ENCODE measurements around the gene CSK. TPM values are rescaled to one million over a fixed set of nuclear protein-coding genes. Genes with fewer than 3 reads are reported as not detected.

CSK gene
- total RNA-seq, 1 donor from 2014 or later = 100 TPM

DNA sequence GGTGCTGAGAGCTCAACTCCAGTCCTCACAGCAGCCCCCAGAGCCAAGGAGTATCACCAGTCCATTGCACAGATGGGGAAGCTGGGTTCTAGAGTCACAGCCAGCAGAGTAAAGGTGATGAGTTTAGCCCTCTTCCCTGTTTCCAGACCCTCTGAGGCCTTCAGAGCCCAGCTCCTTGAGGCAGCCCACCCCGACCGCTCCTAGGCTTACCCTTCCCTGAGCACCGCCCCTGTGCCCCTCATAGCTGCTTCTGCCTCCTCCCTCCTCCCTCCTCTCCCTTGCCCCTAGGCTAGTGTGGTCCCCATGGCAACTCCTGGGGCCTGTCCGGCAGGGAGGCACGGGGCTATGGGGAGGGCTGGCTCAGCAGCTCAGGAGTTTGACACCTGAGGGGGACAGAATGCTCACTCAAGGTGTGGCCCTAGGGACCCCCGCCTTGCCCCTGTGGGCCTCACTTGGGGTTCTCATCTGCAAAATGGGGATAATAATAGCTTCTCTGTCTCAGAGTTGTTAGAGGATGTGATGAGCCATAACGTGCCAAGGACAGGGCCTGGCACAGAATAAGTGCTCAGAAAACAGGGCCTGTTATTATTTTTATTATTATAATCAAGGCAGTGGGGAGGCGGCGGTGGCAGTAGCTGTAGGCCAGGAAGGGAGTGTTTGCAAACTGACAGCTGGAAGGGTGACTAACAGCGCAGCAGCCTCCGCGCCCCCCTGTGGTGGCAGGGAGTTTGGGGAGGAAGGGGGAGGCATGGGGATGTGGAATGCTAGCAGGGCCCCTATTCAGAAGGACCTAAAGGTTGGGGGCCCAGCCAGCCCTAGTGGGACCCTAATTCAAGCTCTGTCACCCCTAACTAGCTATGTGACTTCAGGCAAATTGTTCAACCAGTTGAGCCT is 11.5 kb downstream of the CSK start:
- Mint-ChIP-seq H3K27me3 (ENCODE audit: unreplicated experiment) (peaks cover 2% of the 10 kb centered on the region), H3K4me1 (ENCODE audit: unreplicated experiment) (peaks cover 22% of the 10 kb centered on the region), H3K9me3 (ENCODE audit: unreplicated experiment) (no peaks in the 10 kb centered on the region), H3K36me3 (ENCODE audit: low read depth, unreplicated experiment) (peaks cover 4% of the 10 kb centered on the region), H3K27ac (ENCODE audit: unreplicated experiment) (no peak overlapping the region), H3K4me3 (ENCODE audit: unreplicated experiment) (no peak overlapping the region)
- TF ChIP-seq, protein P1, sequence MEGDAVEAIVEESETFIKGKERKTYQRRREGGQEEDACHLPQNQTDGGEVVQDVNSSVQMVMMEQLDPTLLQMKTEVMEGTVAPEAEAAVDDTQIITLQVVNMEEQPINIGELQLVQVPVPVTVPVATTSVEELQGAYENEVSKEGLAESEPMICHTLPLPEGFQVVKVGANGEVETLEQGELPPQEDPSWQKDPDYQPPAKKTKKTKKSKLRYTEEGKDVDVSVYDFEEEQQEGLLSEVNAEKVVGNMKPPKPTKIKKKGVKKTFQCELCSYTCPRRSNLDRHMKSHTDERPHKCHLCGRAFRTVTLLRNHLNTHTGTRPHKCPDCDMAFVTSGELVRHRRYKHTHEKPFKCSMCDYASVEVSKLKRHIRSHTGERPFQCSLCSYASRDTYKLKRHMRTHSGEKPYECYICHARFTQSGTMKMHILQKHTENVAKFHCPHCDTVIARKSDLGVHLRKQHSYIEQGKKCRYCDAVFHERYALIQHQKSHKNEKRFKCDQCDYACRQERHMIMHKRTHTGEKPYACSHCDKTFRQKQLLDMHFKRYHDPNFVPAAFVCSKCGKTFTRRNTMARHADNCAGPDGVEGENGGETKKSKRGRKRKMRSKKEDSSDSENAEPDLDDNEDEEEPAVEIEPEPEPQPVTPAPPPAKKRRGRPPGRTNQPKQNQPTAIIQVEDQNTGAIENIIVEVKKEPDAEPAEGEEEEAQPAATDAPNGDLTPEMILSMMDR (IDR thresholded peaks at IDR 0.05; ENCODE audit: unreplicated experiment) = no peak
- no peak for DNase-seq (ENCODE audit: low spot score)

DNA sequence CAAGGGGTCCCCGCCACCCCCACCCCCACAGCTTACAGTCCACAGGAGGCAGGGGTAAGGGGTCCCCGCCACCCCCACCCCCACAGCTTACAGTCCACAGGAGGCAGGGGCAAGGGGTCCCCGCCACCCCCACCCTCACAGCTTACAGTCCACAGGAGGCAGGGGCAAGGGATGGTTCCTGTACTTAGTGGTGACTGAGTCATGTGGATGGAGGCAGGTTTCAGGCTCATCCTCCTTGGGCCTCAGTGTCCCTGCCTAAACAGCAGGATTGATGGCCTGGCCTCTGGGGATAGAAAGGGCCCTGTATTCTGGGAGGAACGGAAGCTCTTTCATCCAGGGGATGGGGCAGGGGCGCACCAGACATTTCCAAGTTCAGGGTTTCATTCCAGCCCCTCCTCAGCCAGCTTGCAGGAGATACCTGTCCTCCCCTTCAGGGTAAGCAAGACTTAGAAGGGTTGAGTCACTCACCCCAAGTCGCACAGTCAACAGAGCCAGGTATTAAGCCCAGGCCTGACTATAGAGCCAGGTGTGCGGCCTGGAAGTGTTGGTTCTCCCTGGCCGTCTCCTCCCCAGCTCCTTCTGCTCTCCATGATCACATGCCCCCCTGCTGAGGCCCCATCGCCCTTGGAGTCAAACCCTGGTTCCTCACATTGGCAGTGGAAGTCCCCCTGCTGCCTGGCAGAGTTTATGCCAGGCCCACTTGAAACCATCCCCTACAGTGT is 12.5 kb downstream of the CSK start:
- Mint-ChIP-seq H3K4me1 (ENCODE audit: unreplicated experiment) (peaks cover 13% of the 10 kb centered on the region), H3K9me3 (ENCODE audit: unreplicated experiment) (no peaks in the 10 kb centered on the region), H3K27ac (ENCODE audit: unreplicated experiment) (no peak overlapping the region), H3K36me3 (ENCODE audit: low read depth, unreplicated experiment) (peaks cover 4% of the 10 kb centered on the region), H3K27me3 (ENCODE audit: unreplicated experiment) (peaks cover 4% of the 10 kb centered on the region), H3K4me3 (ENCODE audit: unreplicated experiment) (no peak overlapping the region)
- TF ChIP-seq, protein P1 (IDR thresholded peaks at IDR 0.05; ENCODE audit: unreplicated experiment) = no peak
- DNase-seq (ENCODE audit: low spot score) = no peak

DNA sequence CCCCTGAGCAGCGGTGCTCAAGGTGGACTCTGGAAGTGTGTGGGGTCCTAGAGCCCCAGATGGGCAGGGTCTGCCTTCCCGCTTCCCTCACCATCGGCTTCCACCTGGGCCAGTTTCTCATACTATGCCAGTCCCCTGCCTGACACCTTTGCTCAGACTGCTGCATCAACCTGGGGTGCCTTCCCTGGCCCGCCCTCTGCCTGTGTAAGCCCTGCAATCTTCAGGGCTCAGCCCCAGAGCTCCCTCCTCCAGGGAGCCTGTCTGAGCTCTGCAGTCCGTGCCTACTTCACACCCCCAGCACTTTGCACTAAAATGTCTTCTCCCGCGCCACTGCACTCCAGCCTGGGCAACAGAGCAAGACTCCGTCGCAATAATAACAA is 13.1 kb downstream of the CSK start:
- Mint-ChIP-seq H3K4me1 (ENCODE audit: unreplicated experiment) (peaks cover 8% of the 10 kb centered on the region), H3K9me3 (ENCODE audit: unreplicated experiment) (no peaks in the 10 kb centered on the region), H3K27ac (ENCODE audit: unreplicated experiment) (no peak overlapping the region), H3K36me3 (ENCODE audit: low read depth, unreplicated experiment) (peaks cover 4% of the 10 kb centered on the region), H3K4me3 (ENCODE audit: unreplicated experiment) (no peak overlapping the region), H3K27me3 (ENCODE audit: unreplicated experiment) (peaks cover 4% of the 10 kb centered on the region)
- DNase-seq (ENCODE audit: low spot score) = no peak
- TF ChIP-seq, protein P1 (IDR thresholded peaks at IDR 0.05; ENCODE audit: unreplicated experiment) = no peak

DNA sequence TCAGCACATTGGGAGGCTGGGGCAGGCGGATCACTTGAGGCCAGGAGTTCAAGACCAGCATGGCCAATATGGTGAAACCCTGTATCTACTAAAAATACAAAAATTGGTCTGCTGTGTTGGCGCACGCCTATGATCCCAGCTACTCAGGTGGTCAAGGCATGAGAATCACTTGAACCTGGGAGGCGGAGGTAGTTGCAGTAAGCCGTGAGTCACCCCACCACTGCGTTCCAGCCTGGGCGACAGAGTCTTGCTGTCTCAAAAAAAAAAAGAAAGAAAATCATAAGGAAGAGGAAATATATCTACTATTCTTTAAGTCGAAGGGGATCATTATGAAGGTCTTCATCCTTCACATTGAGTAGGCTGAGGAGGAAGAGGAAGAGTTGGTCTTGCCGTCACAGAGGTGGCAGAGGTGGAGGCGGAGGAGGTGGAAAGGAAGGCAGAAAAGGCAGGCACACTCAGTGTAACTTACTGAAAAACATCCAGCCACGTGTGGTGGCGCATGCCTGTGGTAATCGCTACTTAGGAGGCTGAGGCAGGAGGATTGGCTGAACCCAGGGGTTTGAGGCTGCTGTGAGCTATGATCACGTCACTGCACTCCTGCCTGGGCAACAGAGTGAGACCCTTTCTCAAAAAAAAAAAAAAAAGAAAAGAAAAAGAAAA is 14.2 kb downstream of the CSK start:
- DNase-seq (ENCODE audit: low spot score) = no peak
- Mint-ChIP-seq H3K4me3 (ENCODE audit: unreplicated experiment) (peak overlapping the region; percentile 6), H3K4me1 (ENCODE audit: unreplicated experiment) (peaks cover 7% of the 10 kb centered on the region), H3K36me3 (ENCODE audit: low read depth, unreplicated experiment) (peaks cover 7% of the 10 kb centered on the region), H3K9me3 (ENCODE audit: unreplicated experiment) (no peaks in the 10 kb centered on the region), H3K27ac (ENCODE audit: unreplicated experiment) (no peak overlapping the region), H3K27me3 (ENCODE audit: unreplicated experiment) (peaks cover 4% of the 10 kb centered on the region)
- TF ChIP-seq, protein P1 (IDR thresholded peaks at IDR 0.05; ENCODE audit: unreplicated experiment) = no peak

Data from endothelial cell (in vitro differentiated cells).